Measurements from ENCODE around the gene ADISSP.

ADISSP gene

GRCh38 chr20:3743251-3743650 is 24.3 kb downstream of the ADISSP start:
- no peak overlapping the region for H3K27ac ChIP-seq
- peaks cover 8% of the 10 kb centered on the region; the same call in 1 of the 2 replicates for H3K4me1 ChIP-seq
- no peaks in the 10 kb centered on the region for H3K36me3 ChIP-seq
- 0 out of 2 replicates have a peak, but pooled peaks cover 2% of the 10 kb centered on the region for H3K27me3 ChIP-seq
- H3K9me3 ChIP-seq, result no peaks in the 10 kb centered on the region
- H3K9ac ChIP-seq, result no peak overlapping the region
- H4K20me1 ChIP-seq, result no peaks in the 10 kb centered on the region
- no peak for TF ChIP-seq Cebpa-rat (IDR thresholded peaks at IDR 0.05)
- H3K4me2 ChIP-seq, result no peak overlapping the region
- H3K4me3 ChIP-seq, result no peak overlapping the region

- TF ChIP-seq Cebpa-rat (IDR thresholded peaks at IDR 0.05), result no peak
- Histone ChIP-seq H3K4me2 (no peak overlapping the region), H3K36me3 (no peaks in the 10 kb centered on the region), H3K4me3 (no peak overlapping the region), H3K9me3 (no peaks in the 10 kb centered on the region), H3K27ac (no peak overlapping the region), H3K4me1 (peaks cover 8% of the 10 kb centered on the region; the same call in 1 of the 2 replicates), H3K27me3 (0 out of 2 replicates have a peak, but pooled peaks cover 2% of the 10 kb centered on the region), H4K20me1 (no peaks in the 10 kb centered on the region), H3K9ac (no peak overlapping the region)
Observed at GRCh38 chr20:3741836-3742458, 25.6 kb downstream of the ADISSP start.

GRCh38 chr20:3740615-3741301 is 26.8 kb downstream of the ADISSP start:
- Histone ChIP-seq H3K9ac (no peak overlapping the region), H3K4me3 (no peak overlapping the region), H3K4me2 (no peak overlapping the region), H3K27me3 (0 out of 2 replicates have a peak, but pooled peaks cover 2% of the 10 kb centered on the region), H4K20me1 (no peaks in the 10 kb centered on the region), H3K9me3 (no peaks in the 10 kb centered on the region), H3K4me1 (peaks cover 6% of the 10 kb centered on the region; the same call in 1 of the 2 replicates), H3K36me3 (no peaks in the 10 kb centered on the region), H3K27ac (no peak overlapping the region)
- TF ChIP-seq Cebpa-rat (IDR thresholded peaks at IDR 0.05), result no peak

DNA sequence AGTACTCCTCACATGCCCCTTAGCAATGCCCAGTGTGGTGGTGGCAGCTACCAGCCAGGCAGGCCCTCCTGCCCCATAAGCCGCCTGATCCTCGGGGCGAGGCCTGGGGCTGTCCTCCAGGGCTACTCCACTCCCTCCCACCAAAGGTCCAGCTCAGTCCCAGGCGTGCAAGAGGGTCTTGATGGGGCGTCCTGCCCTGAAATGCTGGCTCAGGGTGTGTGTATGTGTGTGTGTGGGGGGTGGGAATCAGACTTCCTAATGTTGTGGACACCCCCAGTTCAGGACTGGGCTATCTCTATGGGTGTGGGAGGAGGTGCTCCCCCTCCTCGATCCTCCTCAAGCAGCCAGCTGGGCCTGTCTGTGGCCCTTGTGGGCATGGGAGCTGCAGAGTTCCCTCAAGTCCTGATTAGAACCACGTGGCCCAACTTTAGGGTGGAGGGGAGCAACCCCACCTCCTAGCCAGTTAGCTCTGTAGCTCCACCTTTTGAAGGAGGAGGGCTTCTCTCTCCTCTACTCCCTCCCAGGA is 27.6 kb downstream of the ADISSP start:
- H4K20me1 ChIP-seq, result no peaks in the 10 kb centered on the region
- no peaks in the 10 kb centered on the region for H3K36me3 ChIP-seq
- no peaks in the 10 kb centered on the region for H3K4me1 ChIP-seq
- H3K4me3 ChIP-seq, result no peak overlapping the region
- no peak overlapping the region for H3K4me2 ChIP-seq
- no peak overlapping the region for H3K9ac ChIP-seq
- TF ChIP-seq Cebpa-rat (IDR thresholded peaks at IDR 0.05), result no peak
- no peak overlapping the region for H3K27ac ChIP-seq
- no peaks in the 10 kb centered on the region for H3K9me3 ChIP-seq
- no peaks in the 10 kb centered on the region for H3K27me3 ChIP-seq

GRCh38 chr20:3739054-3739925 is 28.3 kb downstream of the ADISSP start:
- no peak for TF ChIP-seq Cebpa-rat (IDR thresholded peaks at IDR 0.05)
- no peaks in the 10 kb centered on the region for H4K20me1 ChIP-seq
- no peak overlapping the region for H3K9ac ChIP-seq
- no peak overlapping the region for H3K4me2 ChIP-seq
- H3K4me1 ChIP-seq, result no peaks in the 10 kb centered on the region
- no peaks in the 10 kb centered on the region for H3K9me3 ChIP-seq
- no peaks in the 10 kb centered on the region for H3K27me3 ChIP-seq
- H3K27ac ChIP-seq, result no peak overlapping the region
- H3K36me3 ChIP-seq, result no peaks in the 10 kb centered on the region
- no peak overlapping the region for H3K4me3 ChIP-seq

GRCh38 chr20:3738111-3739053 is 29.2 kb downstream of the ADISSP start:
- no peaks in the 10 kb centered on the region for H3K9me3 ChIP-seq
- no peaks in the 10 kb centered on the region for H3K4me1 ChIP-seq
- peaks cover 8% of the 10 kb centered on the region for H3K27me3 ChIP-seq
- no peak for TF ChIP-seq Cebpa-rat (IDR thresholded peaks at IDR 0.05)
- no peak overlapping the region for H3K4me2 ChIP-seq
- no peak overlapping the region for H3K4me3 ChIP-seq
- no peak overlapping the region for H3K27ac ChIP-seq
- H3K9ac ChIP-seq, result no peak overlapping the region
- H3K36me3 ChIP-seq, result no peaks in the 10 kb centered on the region
- H4K20me1 ChIP-seq, result no peaks in the 10 kb centered on the region

GRCh38 chr20:3735768-3736167 is 31.8 kb downstream of the ADISSP start:
- H3K36me3 ChIP-seq, result no peaks in the 10 kb centered on the region
- H3K9ac ChIP-seq, result no peak overlapping the region
- peaks cover 11% of the 10 kb centered on the region; the same call in 1 of the 2 replicates for H3K4me1 ChIP-seq
- peaks cover 32% of the 10 kb centered on the region for H3K27me3 ChIP-seq
- no peak for TF ChIP-seq Cebpa-rat (IDR thresholded peaks at IDR 0.05)
- H4K20me1 ChIP-seq, result no peaks in the 10 kb centered on the region
- H3K4me2 ChIP-seq, result no peak overlapping the region
- H3K4me3 ChIP-seq, result no peak overlapping the region
- no peaks in the 10 kb centered on the region for H3K9me3 ChIP-seq
- no peak overlapping the region for H3K27ac ChIP-seq

- Histone ChIP-seq H3K4me1 (peaks cover 23% of the 10 kb centered on the region), H3K4me3 (no peak overlapping the region), H3K4me2 (no peak overlapping the region), H3K9me3 (no peaks in the 10 kb centered on the region), H3K9ac (no peak overlapping the region), H3K27me3 (peaks cover 32% of the 10 kb centered on the region), H3K36me3 (no peaks in the 10 kb centered on the region), H4K20me1 (no peaks in the 10 kb centered on the region), H3K27ac (no peak overlapping the region)
- TF ChIP-seq Cebpa-rat (IDR thresholded peaks at IDR 0.05), result no peak
Observed at GRCh38 chr20:3734111-3734843, 33.3 kb downstream of the ADISSP start.

All from BLaER1 (cell line).